H1 (cell line): ENCODE data around the gene TOMM6. TPM values are rescaled to one million over a fixed set of nuclear protein-coding genes. Genes with fewer than 3 reads are reported as not detected.

Experiments
- CTCF ChIA-PET: fragments of 300-600 bp; sonication (Branson Sonifier 250); formaldehyde crosslinking; loops from one replicate; lab custom pipeline; 2021; ENCODE audit not compliant: partially characterized antibody; lab: Charles Lee
- POLR2A ChIA-PET: fragments of 300-600 bp; sonication (Branson Sonifier 250); formaldehyde crosslinking; loops from one replicate; lab custom pipeline; 2021; ENCODE audit warnings: inconsistent platforms; ENCODE audit not compliant: partially characterized antibody; lab: Charles Lee
- DNase-seq, 2 experiments: peaks; one replicate each; pipeline versions ENCODE4 v3.0.0 to v3.0.0-alpha.2; 2010 to 2022; ENCODE audit warnings: low spot score in 2 of 2, low read depth in 1 of 2, mixed read lengths in 1 of 2
- FAIRE-seq: peaks from 2 replicates; lab custom pipeline; 2011; peaks lifted over from hg19 to GRCh38; lab: Jason Lieb, UNC
- H2AFZ ChIP-seq: 2 replicates; pipeline ENCODE4 v1.8.1; 2012; ENCODE audit warnings: low read length, inconsistent platforms
- H2AK5ac ChIP-seq: 2 replicates; pipeline ENCODE4 v1.6.1; 2013; ENCODE audit warnings: low read depth, low read length
- H2BK120ac ChIP-seq: replicated peaks from 2 replicates; pipeline ENCODE3; 2013; ENCODE audit warnings: low read depth, low read length, inconsistent platforms
- H2BK12ac ChIP-seq: 2 replicates; pipeline ENCODE4 v1.6.1; 2013; ENCODE audit warnings: low read depth, low read length
- H2BK15ac ChIP-seq: 2 replicates; pipeline ENCODE4 v1.6.1; 2013; ENCODE audit warnings: low read length
- H2BK20ac ChIP-seq: 2 replicates; pipeline ENCODE4 v1.6.1; 2013; ENCODE audit warnings: low read length
- H2BK5ac ChIP-seq: 2 replicates; pipeline ENCODE4 v1.6.1; 2013; ENCODE audit warnings: low read depth, low read length
- H3K14ac ChIP-seq: 2 replicates; pipeline ENCODE4 v1.6.1; 2013; ENCODE audit warnings: inconsistent platforms; ENCODE audit not compliant: insufficient read length
- H3K18ac ChIP-seq: 2 replicates; pipeline ENCODE4 v1.6.1; 2013; ENCODE audit warnings: low read length; ENCODE audit errors: extremely low read depth
- H3K23ac ChIP-seq: 2 replicates; pipeline ENCODE4 v1.6.1; 2013; ENCODE audit warnings: inconsistent platforms; ENCODE audit not compliant: insufficient read length
- H3K23me2 ChIP-seq: 2 replicates; pipeline ENCODE4 v1.6.1; 2013; ENCODE audit warnings: low read depth, low read length
- H3K27ac ChIP-seq: 2 replicates; pipeline ENCODE4 v1.6.1; 2011; ENCODE audit warnings: low read depth, low read length, inconsistent platforms
- H3K27me3 ChIP-seq, 4 experiments: replicated peaks in 1 of 4; 1 replicate in 1 of 4; 2 replicates in 3 of 4; pipeline versions ENCODE4 v1.6.1 to v1.8.1; 2011 to 2013; ENCODE audit warnings: low read length in 3 of 4, mild to moderate bottlenecking in 3 of 4, inconsistent platforms in 2 of 4, mixed read lengths in 2 of 4, moderate library complexity in 1 of 4; ENCODE audit not compliant: control insufficient read depth in 3 of 4, insufficient read depth in 3 of 4; ENCODE audit errors: extremely low read depth in 1 of 4
- H3K36me3 ChIP-seq, 4 experiments: 2 replicates each; pipeline versions ENCODE4 v1.6.1 to v1.8.1; 2011 to 2013; ENCODE audit warnings: mild to moderate bottlenecking in 4 of 4, low read length in 3 of 4, moderate library complexity in 2 of 4, control low read depth in 1 of 4, inconsistent platforms in 1 of 4; ENCODE audit not compliant: insufficient read depth in 4 of 4, control insufficient read depth in 2 of 4
- H3K4ac ChIP-seq: replicated peaks from 2 replicates; pipeline ENCODE3; 2013; ENCODE audit warnings: low read length, low read depth, mixed read lengths, inconsistent platforms; ENCODE audit not compliant: insufficient read length
- H3K4me1 ChIP-seq, 4 experiments: replicated peaks in 1 of 4; 1 replicate in 1 of 4; 2 replicates in 3 of 4; pipeline versions ENCODE4 v1.6.1 to v1.8.1; 2011 to 2013; ENCODE audit warnings: low read length in 3 of 4, inconsistent platforms in 2 of 4, mixed read lengths in 1 of 4; ENCODE audit not compliant: insufficient read depth in 4 of 4, control insufficient read depth in 3 of 4
- H3K4me2 ChIP-seq, 2 experiments: 2 replicates each; pipeline versions ENCODE4 v1.6.1 to v1.8.1; 2011 to 2013; ENCODE audit warnings: low read depth in 2 of 2, low read length in 2 of 2, control low read depth in 1 of 2, inconsistent platforms in 1 of 2, mild to moderate bottlenecking in 1 of 2; ENCODE audit not compliant: insufficient read depth in 1 of 2
- H3K4me3 ChIP-seq, 4 experiments: fragments of 200-600, 300-600 bp in 1 of 4; sonication (generic), shearing (Covaris generic), sonication (Bioruptor Twin) in 1 of 4; 2 replicates each; pipeline versions ENCODE4 v1.5.1 to v1.8.1; 2011 to 2016; ENCODE audit warnings: low read length in 4 of 4, low read depth in 3 of 4, control low read depth in 2 of 4, inconsistent platforms in 2 of 4, mild to moderate bottlenecking in 2 of 4, mixed read lengths in 1 of 4, moderate library complexity in 1 of 4; ENCODE audit not compliant: insufficient read depth in 2 of 4; ENCODE audit errors: extremely low read depth in 1 of 4
- H3K56ac ChIP-seq: replicated peaks from 2 replicates; pipeline ENCODE3; 2013; ENCODE audit warnings: low read depth, mild to moderate bottlenecking, mixed read lengths, low read length, inconsistent platforms; ENCODE audit not compliant: insufficient read length
- H3K79me1 ChIP-seq: 2 replicates; pipeline ENCODE4 v1.6.1; 2013; ENCODE audit warnings: low read depth, low read length, control low read depth
- H3K79me2 ChIP-seq, 2 experiments: 2 replicates each; pipeline versions ENCODE4 v1.6.1 to v1.8.1; 2012 to 2013; ENCODE audit warnings: low read length in 2 of 2, mild to moderate bottlenecking in 2 of 2, inconsistent platforms in 1 of 2; ENCODE audit not compliant: insufficient read depth in 2 of 2, control insufficient read depth in 1 of 2
- H3K9ac ChIP-seq, 4 experiments: replicated peaks in 1 of 4; 1 replicate in 1 of 4; 2 replicates in 3 of 4; pipeline versions ENCODE4 v1.6.1 to v1.8.1; 2011 to 2013; ENCODE audit warnings: low read depth in 3 of 4, low read length in 3 of 4, control low read depth in 2 of 4, mild to moderate bottlenecking in 2 of 4, moderate library complexity in 2 of 4, inconsistent platforms in 1 of 4; ENCODE audit errors: extremely low read depth in 1 of 4
- H3K9me3 ChIP-seq, 2 experiments: 2 replicates each; pipeline versions ENCODE4 v1.6.1 to v1.8.1; 2012 to 2013; ENCODE audit warnings: mild to moderate bottlenecking in 2 of 2, moderate library complexity in 2 of 2, control low read depth in 1 of 2, inconsistent platforms in 1 of 2, low read depth in 1 of 2, low read length in 1 of 2, mixed read lengths in 1 of 2; ENCODE audit not compliant: insufficient read depth in 2 of 2
- H4K20me1 ChIP-seq, 2 experiments: replicated peaks in 1 of 2; 2 replicates each; pipeline versions ENCODE3 to v1.8.1; 2011 to 2013; ENCODE audit warnings: inconsistent platforms in 2 of 2, low read length in 2 of 2, mild to moderate bottlenecking in 1 of 2; ENCODE audit not compliant: insufficient read depth in 2 of 2, control insufficient read depth in 1 of 2
- H4K5ac ChIP-seq: 2 replicates; pipeline ENCODE4 v1.6.1; 2013; ENCODE audit warnings: low read length, low read depth, mixed read lengths, inconsistent platforms; ENCODE audit not compliant: insufficient read length
- H4K8ac ChIP-seq: 2 replicates; pipeline ENCODE4 v1.8.0; 2013; ENCODE audit warnings: mild to moderate bottlenecking, moderate library complexity, low read length, inconsistent platforms; ENCODE audit not compliant: insufficient read depth; ENCODE audit errors: extremely low read depth
- H4K91ac ChIP-seq: replicated peaks from 2 replicates; pipeline ENCODE3; 2013; ENCODE audit warnings: low read length, mixed read lengths, inconsistent platforms; ENCODE audit not compliant: insufficient read length
- ASH2L ChIP-seq: fragments of 200-600, 300-600 bp; sonication (generic); IDR thresholded peaks from one replicate; pipeline ENCODE4 v1.7.1; 2017; ENCODE audit warnings: low read length
- SAP30 ChIP-seq: fragments of 300-600 bp; sonication (generic); IDR thresholded peaks from 2 replicates; pipeline ENCODE4 v1.7.1; 2012; ENCODE audit warnings: low read length, moderate library complexity, mild to moderate bottlenecking, inconsistent platforms; ENCODE audit not compliant: insufficient read depth, insufficient replicate concordance
- SIN3A ChIP-seq, 2 experiments: IDR thresholded peaks in 1 of 2; conservative IDR thresholded peaks in 1 of 2; 2 replicates each; pipeline ENCODE4 v1.6.1; 2011 to 2012; ENCODE audit warnings: low read length in 2 of 2, improper control_type of control experiment in 1 of 2, low read depth in 1 of 2, mild to moderate bottlenecking in 1 of 2
- TAF1 ChIP-seq: IDR thresholded peaks from 2 replicates; pipeline ENCODE4 v1.6.1; 2011; ENCODE audit warnings: mild to moderate bottlenecking, low read depth, low read length
- WGBS, 2 experiments: shearing (Covaris generic) in 1 of 2; methylation state at CpG; one replicate each; pipeline versions ENCODE4 v1.1.6 to v1.1.7; 2013 to 2015; ENCODE audit warnings: low lambda C conversion rate in 2 of 2, mixed read lengths in 2 of 2, inconsistent platforms in 1 of 2, low coverage in 1 of 2, missing lambda C conversion rate in 1 of 2; ENCODE audit not compliant: insufficient replicate concordance in 2 of 2, insufficient coverage in 1 of 2, insufficient read length in 1 of 2; ENCODE audit errors: extremely low coverage in 1 of 2, missing lambda C conversion rate in 1 of 2; 5-methylcytosine and 5-hydroxymethylcytosine counted together
- polyA plus RNA-seq, 7 experiments: library from polyadenylated mRNA; depleted of rRNA in 3 of 7; stranded (reverse) in 5 of 7; unstranded in 2 of 7; fragments of >200 nt in 5 of 7; fragments of 200-250 nt in 2 of 7; gene quantifications; 1 replicate in 5 of 7; 2 replicates in 1 of 7; 4 replicates in 1 of 7; pipeline versions ENCODE4 v1.2.1 to v1.2.3, GENCODE V29; 2011 to 2013; ENCODE audit warnings: missing spikeins in 2 of 7, mixed read lengths in 2 of 7
- total RNA-seq: library from RNA; stranded (reverse); fragmentation: NEBNext Ultra II Directional; extraction: Animal tissue kit (Norgen Biotek cat#: 25700); gene quantifications from 2 replicates; pipeline ENCODE4 v1.2.1, GENCODE V29; 2021

The TOMM6 gene
- total and polyA plus RNA-seq, 2 of the 8 experiments (the other 6 are each of a cell fraction or from before 2014, with no cell fraction given), result 228 to 560 TPM

DNA sequence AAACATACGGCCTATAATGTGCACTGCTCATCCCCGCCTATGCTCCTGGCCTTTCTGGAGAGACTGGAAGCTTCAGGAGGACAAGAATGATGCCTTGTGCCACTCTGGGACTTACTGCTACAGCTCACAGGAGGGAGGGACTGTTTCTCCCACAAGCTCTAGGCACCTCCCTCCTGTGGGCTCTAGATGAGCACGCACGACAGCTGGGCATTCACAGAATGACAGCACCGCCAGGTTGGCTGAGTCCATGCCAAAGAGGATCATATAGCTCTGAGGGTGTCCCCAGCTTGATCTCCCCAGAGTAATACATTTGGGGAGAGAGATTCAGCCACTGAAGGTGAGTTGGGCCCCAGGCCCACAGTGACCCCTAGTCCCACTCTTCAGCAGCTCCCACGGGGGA lies 30.2 kb upstream of the TOMM6 start:
- CTCF ChIA-PET, result interaction anchor here (0.8 to 2.0 kb wide), 4 partner anchors 10 to 155 kb away, joined by 3 to 5 read pairs (median 3); partner anchors contain the start of gene PGC

More for the DNA sequence above, 30.2 kb upstream of the TOMM6 start:
- no peaks in the 10 kb centered on the region for H3K79me1 ChIP-seq
- 98% methylated on average over 6 of the region's 6 CpGs; no CpG with 5 or more reads in 1 of the 2 experiments for WGBS, 2 experiments
- H4K5ac ChIP-seq, result no peak overlapping the region
- no peak overlapping the region for H2AK5ac ChIP-seq
- no peak overlapping the region for H2BK15ac ChIP-seq
- H3K14ac ChIP-seq, result no peak overlapping the region
- H2AFZ ChIP-seq, result no peak overlapping the region
- POLR2A ChIA-PET, result interaction anchor here (0.8 kb wide), 1 partner anchor 10 kb away, joined by 3 read pairs; no protein-coding TSS in a partner anchor
- no peak overlapping the region for H3K23ac ChIP-seq
- no peak overlapping the region for H3K27ac ChIP-seq
- H4K91ac ChIP-seq, result no peak overlapping the region
- no peak overlapping the region for H3K56ac ChIP-seq
- H3K36me3 ChIP-seq, result no peaks in the 10 kb centered on the region
- no peak overlapping the region for H2BK20ac ChIP-seq
- H3K4me1 ChIP-seq, result peaks cover 0 to 3% (median 0%) of the 10 kb centered on the region in 4 experiments; a peak in 2 of 7 replicates
- H3K4me2 ChIP-seq, result no peak overlapping the region
- H3K9ac ChIP-seq, result no peak overlapping the region
- no peaks in the 10 kb centered on the region for H4K20me1 ChIP-seq
- no peak overlapping the region for H3K4ac ChIP-seq
- H2BK120ac ChIP-seq, result no peak overlapping the region
- no peaks in the 10 kb centered on the region for H3K9me3 ChIP-seq
- no peaks in the 10 kb centered on the region for H3K23me2 ChIP-seq
- no peaks in the 10 kb centered on the region for H3K79me2 ChIP-seq
- FAIRE-seq, result no peak
- H2BK5ac ChIP-seq, result no peak overlapping the region
- H2BK12ac ChIP-seq, result no peak overlapping the region
- no peak overlapping the region for H3K18ac ChIP-seq
- TF ChIP-seq SIN3A (conservative IDR thresholded peaks at IDR 0.05 in 1 of 2, IDR thresholded peaks at IDR 0.05 in 1 of 2; ENCODE audit: low read depth in 1 of 2, low read length in 2 of 2) (no peak), TAF1 (no peak), SAP30 (no peak), ASH2L (no peak)
- H3K27me3 ChIP-seq, result no peaks in the 10 kb centered on the region; a peak in 1 of 7 replicates
- no peak for DNase-seq
- H4K8ac ChIP-seq, result no peak overlapping the region
- no peak overlapping the region for H3K4me3 ChIP-seq
